HEK293T (cell line): ENCODE measurements around the gene DEPDC1B.

ENCODE experiments used
- BHLHE40 ChIP-seq: fragments of 450-650 bp; IDR thresholded peaks from 2 replicates; pipeline ENCODE4 v1.6.1; 2016; ENCODE audit warnings: mild to moderate bottlenecking, moderate library complexity, borderline replicate concordance
- FOXA1 ChIP-seq: fragments of 450-650 bp; IDR thresholded peaks from 2 replicates; pipeline ENCODE4 v1.6.1; 2016; ENCODE audit warnings: mild to moderate bottlenecking
- FOXM1 ChIP-seq: fragments of 450-650 bp; IDR thresholded peaks from 2 replicates; pipeline ENCODE4 v1.6.1; 2017; ENCODE audit warnings: mild to moderate bottlenecking, borderline replicate concordance
- HDGF ChIP-seq: fragments of 450-650 bp; IDR thresholded peaks from 2 replicates; pipeline ENCODE4 v1.6.1; 2017; ENCODE audit warnings: antibody characterized with exemption, borderline replicate concordance
- L3MBTL2 ChIP-seq: fragments of 450-650 bp; conservative IDR thresholded peaks from 2 replicates; pipeline ENCODE4 v1.6.1; 2016; ENCODE audit warnings: mild to moderate bottlenecking
- LEF1 ChIP-seq: fragments of 450-650 bp; IDR thresholded peaks from 2 replicates; pipeline ENCODE4 v1.6.1; 2017; ENCODE audit warnings: mild to moderate bottlenecking, borderline replicate concordance
- NFRKB ChIP-seq: fragments of 450-650 bp; IDR thresholded peaks from 2 replicates; pipeline ENCODE4 v1.6.1; 2016; ENCODE audit warnings: mild to moderate bottlenecking, moderate library complexity
- PKNOX1 ChIP-seq: fragments of 450-650 bp; IDR thresholded peaks from 2 replicates; pipeline ENCODE4 v1.6.1; 2016
- SP1 ChIP-seq: fragments of 450-650 bp; IDR thresholded peaks from 2 replicates; pipeline ENCODE4 v1.6.1; 2017
- SUZ12 ChIP-seq: fragments of 450-650 bp; IDR thresholded peaks from 2 replicates; pipeline ENCODE4 v1.6.1; 2016; ENCODE audit warnings: mild to moderate bottlenecking
- TARDBP ChIP-seq: fragments of 450-650 bp; IDR thresholded peaks from 2 replicates; pipeline ENCODE4 v1.6.1; 2016

GRCh38 chr5:60700416-60700757 lies 421 bp upstream of the DEPDC1B start:
- TF ChIP-seq BHLHE40 (no peak), PKNOX1 (no peak), LEF1 (no peak), L3MBTL2 (peak; percentile 60), NFRKB (no peak), FOXA1 (no peak), SUZ12 (no peak), TARDBP (no peak), SP1 (no peak), FOXM1 (no peak), HDGF (no peak)
